ENCODE results near the gene PSD4.
A peak's percentile ranks its signal among the peaks of the same experiment; 100 is the strongest.

PSD4 gene

DNA sequence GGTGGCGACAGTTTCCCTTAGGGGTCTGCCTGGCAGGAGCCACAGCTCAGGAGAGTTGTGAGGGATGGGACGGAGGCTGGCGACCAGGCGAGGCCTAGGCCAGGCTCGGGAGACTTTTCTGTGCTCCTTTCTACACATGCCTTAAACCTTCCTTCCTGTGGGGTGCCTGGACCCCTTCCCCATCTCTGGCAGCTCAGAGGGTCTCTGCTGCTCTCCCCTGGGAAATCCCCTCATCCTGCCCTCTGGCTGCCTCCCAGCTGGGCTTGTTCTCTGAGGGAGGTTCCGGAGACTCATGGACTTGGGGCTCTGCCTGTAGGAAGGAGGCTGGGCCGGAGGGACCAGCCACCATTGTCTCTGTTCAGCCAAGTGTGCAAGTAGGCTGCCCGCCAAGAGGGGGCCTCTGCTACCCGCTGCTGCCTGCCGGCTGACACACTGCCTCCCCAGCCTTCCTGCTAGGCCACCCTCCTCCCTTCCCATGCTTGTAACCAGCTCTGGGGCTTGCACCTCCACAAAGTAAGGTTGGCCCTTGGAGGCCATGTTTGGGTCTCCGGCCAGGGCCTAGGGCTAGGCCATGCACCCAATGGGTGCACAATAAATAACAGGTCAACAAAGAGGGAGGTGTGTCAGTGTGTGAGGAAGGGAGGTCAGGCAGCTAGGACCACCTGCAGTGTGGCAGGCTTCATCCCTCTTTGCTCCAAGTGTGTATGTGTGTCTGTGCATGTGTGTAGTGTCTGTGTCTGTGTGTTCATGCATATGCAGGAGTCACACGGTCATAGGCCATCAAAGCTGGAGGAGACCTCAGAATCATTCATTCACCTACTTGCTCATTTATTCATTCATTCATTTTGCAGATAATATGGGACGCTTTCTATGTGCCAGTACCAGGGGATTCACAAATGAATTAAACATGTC is 28.8 kb downstream of the PSD4 start:
- H3K4me3 ChIP-seq (replicated peaks; ENCODE audit: insufficient read depth, low read length), result no peak overlapping the region
- DNase-seq (ENCODE audit: low read depth in 1 of 2, low spot score in 1 of 2), result no peak
- TF ChIP-seq POLR2AphosphoS5 (IDR thresholded peaks at IDR 0.05; ENCODE audit: low read depth), result peak; percentile 72
- TF ChIP-seq GABPA (IDR thresholded peaks at IDR 0.05; ENCODE audit: low read depth), result no peak
- H3K27me3 ChIP-seq (ENCODE audit: insufficient read depth, poor library complexity, severe bottlenecking), result no peaks in the 10 kb centered on the region
- H3K27ac ChIP-seq (replicated peaks), result no peak overlapping the region

DNA sequence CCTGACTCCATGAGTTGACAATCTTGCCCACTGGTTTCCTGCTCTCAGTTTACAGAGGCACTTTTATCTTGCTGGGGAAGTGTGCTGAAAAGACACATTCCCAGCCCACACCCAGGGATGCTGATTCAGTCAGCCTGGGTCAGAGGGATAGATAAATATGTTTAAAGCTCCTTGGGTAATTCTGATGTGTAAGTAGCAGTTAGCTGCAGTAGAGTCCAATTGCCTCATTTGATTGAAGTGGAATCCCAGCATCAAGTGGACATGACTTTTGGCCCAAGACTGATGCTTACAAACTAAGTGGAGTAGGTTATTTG is 29.4 kb downstream of the PSD4 start:
- no peak overlapping the region for H3K27ac ChIP-seq (replicated peaks)

DNA sequence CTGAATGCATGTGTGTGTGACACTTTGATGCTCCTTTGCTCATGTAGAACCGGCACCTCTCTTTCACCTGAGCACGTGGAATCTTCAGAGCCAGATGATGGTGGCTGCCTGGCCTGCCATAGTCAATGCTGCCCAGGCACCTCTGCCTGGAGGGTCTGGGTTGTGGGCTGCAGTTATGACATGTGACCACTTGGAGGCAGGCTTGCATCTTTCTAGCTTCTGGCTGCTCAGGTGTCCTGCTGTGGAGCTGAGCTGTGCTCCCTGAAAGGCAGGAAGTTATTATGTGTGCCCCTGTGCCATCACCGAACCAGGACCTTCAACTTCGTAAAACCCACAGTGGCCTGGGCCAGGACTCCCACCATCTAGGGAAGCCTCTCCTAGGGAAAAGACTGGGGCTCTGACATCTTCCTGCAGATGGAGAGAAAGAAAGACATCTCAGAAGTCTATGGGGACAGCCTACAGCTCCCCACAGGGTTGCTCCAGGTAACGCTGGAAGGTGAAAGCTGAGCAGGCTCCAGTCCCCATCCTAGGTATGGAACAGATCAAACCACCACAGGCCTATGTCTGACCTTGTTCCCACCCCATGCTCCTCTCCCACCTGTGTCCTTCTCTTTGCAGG is 30.2 kb downstream of the PSD4 start:
- Histone ChIP-seq H3K27me3 (ENCODE audit: insufficient read depth, poor library complexity, severe bottlenecking) (no peaks in the 10 kb centered on the region), H3K27ac (replicated peaks) (no peak overlapping the region), H3K4me3 (replicated peaks; ENCODE audit: insufficient read depth, low read length) (no peak overlapping the region)
- TF ChIP-seq GABPA (IDR thresholded peaks at IDR 0.05; ENCODE audit: low read depth) (no peak), SPI1 (IDR thresholded peaks at IDR 0.05; ENCODE audit: borderline replicate concordance, low read depth) (no peak), POLR2AphosphoS5 (IDR thresholded peaks at IDR 0.05; ENCODE audit: low read depth) (0 out of 2 replicates have a peak, but pooled peaks have one; percentile 27)
- TF ChIP-seq, protein P1, sequence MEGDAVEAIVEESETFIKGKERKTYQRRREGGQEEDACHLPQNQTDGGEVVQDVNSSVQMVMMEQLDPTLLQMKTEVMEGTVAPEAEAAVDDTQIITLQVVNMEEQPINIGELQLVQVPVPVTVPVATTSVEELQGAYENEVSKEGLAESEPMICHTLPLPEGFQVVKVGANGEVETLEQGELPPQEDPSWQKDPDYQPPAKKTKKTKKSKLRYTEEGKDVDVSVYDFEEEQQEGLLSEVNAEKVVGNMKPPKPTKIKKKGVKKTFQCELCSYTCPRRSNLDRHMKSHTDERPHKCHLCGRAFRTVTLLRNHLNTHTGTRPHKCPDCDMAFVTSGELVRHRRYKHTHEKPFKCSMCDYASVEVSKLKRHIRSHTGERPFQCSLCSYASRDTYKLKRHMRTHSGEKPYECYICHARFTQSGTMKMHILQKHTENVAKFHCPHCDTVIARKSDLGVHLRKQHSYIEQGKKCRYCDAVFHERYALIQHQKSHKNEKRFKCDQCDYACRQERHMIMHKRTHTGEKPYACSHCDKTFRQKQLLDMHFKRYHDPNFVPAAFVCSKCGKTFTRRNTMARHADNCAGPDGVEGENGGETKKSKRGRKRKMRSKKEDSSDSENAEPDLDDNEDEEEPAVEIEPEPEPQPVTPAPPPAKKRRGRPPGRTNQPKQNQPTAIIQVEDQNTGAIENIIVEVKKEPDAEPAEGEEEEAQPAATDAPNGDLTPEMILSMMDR (IDR thresholded peaks at IDR 0.05; ENCODE audit: insufficient read depth, low read length), result peak; percentile 93
- TF ChIP-seq, protein P2, sequence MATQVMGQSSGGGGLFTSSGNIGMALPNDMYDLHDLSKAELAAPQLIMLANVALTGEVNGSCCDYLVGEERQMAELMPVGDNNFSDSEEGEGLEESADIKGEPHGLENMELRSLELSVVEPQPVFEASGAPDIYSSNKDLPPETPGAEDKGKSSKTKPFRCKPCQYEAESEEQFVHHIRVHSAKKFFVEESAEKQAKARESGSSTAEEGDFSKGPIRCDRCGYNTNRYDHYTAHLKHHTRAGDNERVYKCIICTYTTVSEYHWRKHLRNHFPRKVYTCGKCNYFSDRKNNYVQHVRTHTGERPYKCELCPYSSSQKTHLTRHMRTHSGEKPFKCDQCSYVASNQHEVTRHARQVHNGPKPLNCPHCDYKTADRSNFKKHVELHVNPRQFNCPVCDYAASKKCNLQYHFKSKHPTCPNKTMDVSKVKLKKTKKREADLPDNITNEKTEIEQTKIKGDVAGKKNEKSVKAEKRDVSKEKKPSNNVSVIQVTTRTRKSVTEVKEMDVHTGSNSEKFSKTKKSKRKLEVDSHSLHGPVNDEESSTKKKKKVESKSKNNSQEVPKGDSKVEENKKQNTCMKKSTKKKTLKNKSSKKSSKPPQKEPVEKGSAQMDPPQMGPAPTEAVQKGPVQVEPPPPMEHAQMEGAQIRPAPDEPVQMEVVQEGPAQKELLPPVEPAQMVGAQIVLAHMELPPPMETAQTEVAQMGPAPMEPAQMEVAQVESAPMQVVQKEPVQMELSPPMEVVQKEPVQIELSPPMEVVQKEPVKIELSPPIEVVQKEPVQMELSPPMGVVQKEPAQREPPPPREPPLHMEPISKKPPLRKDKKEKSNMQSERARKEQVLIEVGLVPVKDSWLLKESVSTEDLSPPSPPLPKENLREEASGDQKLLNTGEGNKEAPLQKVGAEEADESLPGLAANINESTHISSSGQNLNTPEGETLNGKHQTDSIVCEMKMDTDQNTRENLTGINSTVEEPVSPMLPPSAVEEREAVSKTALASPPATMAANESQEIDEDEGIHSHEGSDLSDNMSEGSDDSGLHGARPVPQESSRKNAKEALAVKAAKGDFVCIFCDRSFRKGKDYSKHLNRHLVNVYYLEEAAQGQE (IDR thresholded peaks at IDR 0.05; ENCODE audit: insufficient replicate concordance, low read depth), result no peak
- peak; percentile 40 to 77 for DNase-seq (ENCODE audit: low read depth in 1 of 2, low spot score in 1 of 2)

More for the DNA sequence above, 29.4 kb downstream of the PSD4 start:
- no peak for TF ChIP-seq GABPA (IDR thresholded peaks at IDR 0.05; ENCODE audit: low read depth)
- TF ChIP-seq, protein P2 (IDR thresholded peaks at IDR 0.05; ENCODE audit: insufficient replicate concordance, low read depth), result no peak
- TF ChIP-seq SPI1 (IDR thresholded peaks at IDR 0.05; ENCODE audit: borderline replicate concordance, low read depth), result no peak
- TF ChIP-seq POLR2AphosphoS5 (IDR thresholded peaks at IDR 0.05; ENCODE audit: low read depth), result no peak
- TF ChIP-seq, protein P1 (IDR thresholded peaks at IDR 0.05; ENCODE audit: insufficient read depth, low read length), result no peak
- Histone ChIP-seq H3K4me3 (replicated peaks; ENCODE audit: insufficient read depth, low read length) (no peak overlapping the region), H3K27me3 (ENCODE audit: insufficient read depth, poor library complexity, severe bottlenecking) (no peaks in the 10 kb centered on the region)
- DNase-seq (ENCODE audit: low read depth in 1 of 2, low spot score in 1 of 2), result no peak

DNA sequence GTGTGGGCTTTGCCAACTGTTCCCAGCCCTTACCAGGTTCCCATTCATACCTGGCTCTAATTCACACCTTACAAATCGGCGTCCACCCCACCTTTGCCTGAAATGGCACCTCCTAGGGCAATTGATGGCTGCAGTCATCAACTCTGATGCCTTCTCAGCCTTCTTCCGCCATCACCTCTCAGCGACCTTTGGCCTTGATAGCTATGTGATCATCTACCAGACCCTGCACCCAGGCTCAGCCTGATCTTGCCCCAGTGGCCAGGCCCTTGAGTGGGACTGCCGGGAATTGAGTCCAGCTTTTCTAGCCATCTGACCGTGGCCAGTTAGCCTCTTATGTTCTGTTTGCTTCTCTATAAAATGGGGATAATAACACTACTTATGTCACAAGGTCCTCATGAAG is 32.5 kb downstream of the PSD4 start:
- H3K27me3 ChIP-seq (ENCODE audit: insufficient read depth, poor library complexity, severe bottlenecking), result no peaks in the 10 kb centered on the region
- no peak for DNase-seq (ENCODE audit: low read depth in 1 of 2, low spot score in 1 of 2)
- H3K4me3 ChIP-seq (replicated peaks; ENCODE audit: insufficient read depth, low read length), result no peak overlapping the region
- no peak overlapping the region for H3K27ac ChIP-seq (replicated peaks)
- no peak for TF ChIP-seq GABPA (IDR thresholded peaks at IDR 0.05; ENCODE audit: low read depth)
- TF ChIP-seq, protein P2 (IDR thresholded peaks at IDR 0.05; ENCODE audit: insufficient replicate concordance, low read depth), result no peak
- TF ChIP-seq SPI1 (IDR thresholded peaks at IDR 0.05; ENCODE audit: borderline replicate concordance, low read depth), result no peak
- no peak for TF ChIP-seq POLR2AphosphoS5 (IDR thresholded peaks at IDR 0.05; ENCODE audit: low read depth)
- TF ChIP-seq, protein P1 (IDR thresholded peaks at IDR 0.05; ENCODE audit: insufficient read depth, low read length), result no peak
